Transverse colon (tissue), 4 donors: ENCODE data around the gene SLC13A3. TPM values are rescaled to one million over a fixed set of nuclear protein-coding genes. Genes with fewer than 3 reads are reported as not detected.

ENCODE experiments used
- DNase-seq: peaks from one replicate; pipeline ENCODE4 v3.0.0-alpha.2; 2019
- H3K27ac ChIP-seq, 4 donors: fragments of 200-600 bp; sonication (generic); 2 replicates each; pipeline ENCODE4 v1.5.1; 2016 to 2018; ENCODE audit warnings: inconsistent platforms in 4 of 4
- H3K27me3 ChIP-seq: fragments of 200-600 bp; sonication (generic); 2 replicates; pipeline ENCODE4 v1.5.1; 2017; ENCODE audit warnings: inconsistent platforms
- H3K36me3 ChIP-seq, 4 donors: fragments of 200-600 bp; sonication (generic); 2 replicates each; pipeline ENCODE4 v1.5.1; 2017 to 2019; ENCODE audit warnings: inconsistent platforms in 4 of 4
- H3K4me1 ChIP-seq, 4 donors: fragments of 200-600 bp; sonication (generic); 2 replicates each; pipeline ENCODE4 v1.5.1; 2017 to 2020; ENCODE audit warnings: inconsistent platforms in 4 of 4
- H3K4me3 ChIP-seq, 4 donors: fragments of 200-600 bp; sonication (generic); 1 replicate in 1 of 4; 2 replicates in 3 of 4; pipeline versions ENCODE4 v1.5.1 to v1.6.1; 2017 to 2019; ENCODE audit warnings: inconsistent platforms in 4 of 4
- H3K9me3 ChIP-seq, 2 donors: fragments of 200-600 bp; sonication (generic); 2 replicates each; pipeline ENCODE4 v1.5.1; 2017 to 2019; ENCODE audit warnings: inconsistent platforms in 2 of 2
- CTCF ChIP-seq, 5 experiments: fragments of 200-600 bp in 3 of 5; fragments of 450-650 bp in 2 of 5; sonication (generic) in 3 of 5; IDR thresholded peaks; 1 replicate in 2 of 5; 2 replicates in 3 of 5; pipeline ENCODE4 v1.5.1; 2016 to 2017; ENCODE audit warnings: antibody characterized with exemption in 5 of 5, inconsistent platforms in 3 of 5, mild to moderate bottlenecking in 2 of 5, moderate library complexity in 1 of 5
- EP300 ChIP-seq: sonication (generic); formaldehyde crosslinking; IDR thresholded peaks from one replicate; pipeline ENCODE4 v1.6.1; 2017; ENCODE audit warnings: antibody characterized with exemption, low read depth
- POLR2A ChIP-seq: fragments of 450-650 bp; IDR thresholded peaks from one replicate; pipeline ENCODE4 v1.6.1; 2016; ENCODE audit warnings: antibody characterized with exemption, mild to moderate bottlenecking, moderate library complexity
- POLR2AphosphoS5 ChIP-seq, 3 donors: sonication (generic); formaldehyde crosslinking; IDR thresholded peaks; one replicate each; pipeline ENCODE4 v1.6.1; 2016; ENCODE audit warnings: antibody characterized with exemption in 3 of 3
- WGBS, 2 donors: methylation state at CpG; one replicate each; pipeline ENCODE4 v1.1.5; 2018; ENCODE audit warnings: low coverage in 1 of 2; 5-methylcytosine and 5-hydroxymethylcytosine counted together
- in situ Hi-C, 4 donors: fragments of 200-750 bp; cut with MboI; loops; one replicate each; pipeline versions ENCODE4 v1.15.0 to v1.15.1; 2017; ENCODE audit warnings: low sequenced_read_pairs in 3 of 4, low pct_ligation_motif_present in 1 of 4, low pct_unique_long_range_greater_than_20kb in 1 of 4
- intact Hi-C: fragments of 100-400 bp; cut with DNase I; formaldehyde crosslinking; loops from one replicate; pipeline ENCODE4 v1.15.1; 2023; ENCODE audit warnings: low total_unique reads
- total RNA-seq, 4 donors: library from RNA; depleted of rRNA; stranded (reverse); fragments of >200 nt; gene quantifications; one replicate each; pipeline ENCODE4 v1.1.0, GENCODE V29; 2016

The SLC13A3 gene
- total RNA-seq, 4 donors from 2014 or later: 0.14 to 0.48 TPM; not detected in 2

GRCh38 chr20:46557231-46557956, 93.9 kb downstream of the SLC13A3 start:
- in situ Hi-C loops (no loop called here), intact Hi-C loops (no loop called here)
- no peaks in the 10 kb centered on the region for H3K36me3 ChIP-seq
- TF ChIP-seq EP300: no peak
- no peak for TF ChIP-seq POLR2AphosphoS5 (IDR thresholded peaks at IDR 0.05)
- H3K4me1 ChIP-seq: peaks cover 0 to 11% (median 2%) of the 10 kb centered on the region in 4 donors
- H3K27ac ChIP-seq: no peak overlapping the region
- no peak overlapping the region for H3K4me3 ChIP-seq
- H3K27me3 ChIP-seq: no peaks in the 10 kb centered on the region
- H3K9me3 ChIP-seq: no peaks in the 10 kb centered on the region
- WGBS, 2 donors: 72 to 80% methylated on average over 4 to 8 of the region's 8 CpGs
- no peak for DNase-seq

GRCh38 chr20:46555370-46555956, 95.8 kb downstream of the SLC13A3 start:
- H3K4me1 ChIP-seq: peaks cover 0 to 7% (median 0%) of the 10 kb centered on the region in 4 donors
- WGBS, 2 donors: 83% methylated on average over 4 of the region's 4 CpGs; no CpG with 5 or more reads in 1 of the 2 donors
- intact Hi-C loops: no loop called here
- in situ Hi-C loops: no loop called here
- H3K36me3 ChIP-seq: no peaks in the 10 kb centered on the region
- H3K9me3 ChIP-seq: no peaks in the 10 kb centered on the region
- no peaks in the 10 kb centered on the region for H3K27me3 ChIP-seq
- TF ChIP-seq EP300 (no peak), POLR2AphosphoS5 (IDR thresholded peaks at IDR 0.05) (no peak), POLR2A (no peak), CTCF (IDR thresholded peaks at IDR 0.05) (no peak)
- no peak for DNase-seq
- no peak overlapping the region for H3K27ac ChIP-seq
- H3K4me3 ChIP-seq: no peak overlapping the region

- no peak for TF ChIP-seq CTCF (IDR thresholded peaks at IDR 0.05)
- TF ChIP-seq POLR2A: no peak
- WGBS, 2 donors: 82% methylated on average over 3 of the region's 3 CpGs; no CpG with 5 or more reads in 1 of the 2 donors
- no peaks in the 10 kb centered on the region for H3K36me3 ChIP-seq
Observed at GRCh38 chr20:46554828-46555227, 96.4 kb downstream of the SLC13A3 start.

GRCh38 chr20:46553926-46554325, 97.3 kb downstream of the SLC13A3 start:
- Histone ChIP-seq H3K4me3 (no peak overlapping the region), H3K36me3 (no peaks in the 10 kb centered on the region), H3K27me3 (no peaks in the 10 kb centered on the region), H3K9me3 (no peaks in the 10 kb centered on the region), H3K27ac (no peak overlapping the region), H3K4me1 (peaks cover 0 to 7% (median 0%) of the 10 kb centered on the region in 4 donors)
- intact Hi-C loops: no loop called here
- WGBS, 2 donors: 89 to 93% methylated on average over 3 of the region's 3 CpGs
- DNase-seq: no peak
- no peak for TF ChIP-seq POLR2AphosphoS5 (IDR thresholded peaks at IDR 0.05)
- TF ChIP-seq POLR2A: no peak
- no peak for TF ChIP-seq EP300
- in situ Hi-C loops: no loop called here

More at GRCh38 chr20:46554828-46555227, 96.4 kb downstream of the SLC13A3 start:
- Histone ChIP-seq H3K4me1 (peaks cover 0 to 7% (median 0%) of the 10 kb centered on the region in 4 donors), H3K27ac (no peak overlapping the region), H3K4me3 (no peak overlapping the region), H3K9me3 (no peaks in the 10 kb centered on the region), H3K27me3 (no peaks in the 10 kb centered on the region)
- intact Hi-C loops: no loop called here
- no peak for DNase-seq
- in situ Hi-C loops: no loop called here
